Measurements from ENCODE around the gene GABARAP. TPM values are rescaled to one million over a fixed set of nuclear protein-coding genes. Genes with fewer than 3 reads are reported as not detected.

GABARAP gene
- total RNA-seq (2014; rRNA removed; shearing (Covaris generic)), result 108 and 113 TPM in 2 replicates

DNA sequence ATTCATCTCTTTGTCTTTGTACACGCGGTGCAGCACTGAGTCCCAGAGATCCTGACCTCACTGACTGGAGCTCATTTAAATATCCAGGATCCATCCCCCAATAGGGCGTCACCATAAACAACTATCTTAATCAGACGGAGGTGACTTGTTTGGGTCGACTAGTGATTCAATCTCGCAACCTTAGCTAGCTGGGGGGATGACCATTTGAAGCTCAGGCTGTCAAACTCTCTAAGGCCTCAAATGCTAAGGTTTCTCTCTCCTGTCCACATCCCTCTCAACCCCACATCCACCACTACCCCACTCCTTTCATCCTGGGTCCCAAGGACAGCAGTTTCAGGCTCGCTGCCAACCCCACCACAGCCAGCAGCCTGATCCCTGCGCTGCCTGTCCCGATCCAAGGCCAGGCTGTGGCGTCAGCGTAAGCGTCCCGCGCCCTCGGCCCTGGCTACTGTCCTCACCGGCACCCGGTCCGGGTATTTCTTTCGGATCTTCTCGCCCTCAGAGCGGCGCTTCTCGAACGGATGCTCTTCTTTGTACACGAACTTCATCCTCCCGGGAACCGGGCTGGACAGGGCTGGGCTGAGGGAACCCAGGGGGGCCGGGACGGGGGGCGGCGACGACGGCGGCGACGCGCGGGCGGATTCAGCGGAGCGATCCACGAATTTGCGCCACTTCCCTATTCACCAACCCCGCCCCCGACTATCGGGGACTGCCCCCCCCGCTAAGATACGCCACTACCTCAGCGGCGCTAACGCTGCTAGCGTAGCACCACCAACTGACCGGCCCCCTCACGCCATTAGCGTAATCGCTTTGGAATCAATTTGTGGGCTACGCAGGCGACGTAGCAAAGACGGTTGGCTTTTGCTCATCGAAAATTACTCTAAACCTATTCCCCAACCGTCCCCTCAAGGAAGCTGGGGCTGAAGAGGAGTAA lies at the start of gene GABARAP:
GABARAP (minus strand) TSS at position 667 of the 934 bp plus-strand sequence; CDS start at position 548, 119 bp downstream.
- DNase-seq (ENCODE audit: low read depth), result peak; percentile 92

- no peak for DNase-seq (ENCODE audit: low read depth)
Measured at GRCh38 chr17:7290685-7291084, 48.4 kb upstream of the GABARAP start.

GRCh38 chr17:7290166-7290565 lies 47.9 kb upstream of the GABARAP start:
- no peak for DNase-seq (ENCODE audit: low read depth)

DNA sequence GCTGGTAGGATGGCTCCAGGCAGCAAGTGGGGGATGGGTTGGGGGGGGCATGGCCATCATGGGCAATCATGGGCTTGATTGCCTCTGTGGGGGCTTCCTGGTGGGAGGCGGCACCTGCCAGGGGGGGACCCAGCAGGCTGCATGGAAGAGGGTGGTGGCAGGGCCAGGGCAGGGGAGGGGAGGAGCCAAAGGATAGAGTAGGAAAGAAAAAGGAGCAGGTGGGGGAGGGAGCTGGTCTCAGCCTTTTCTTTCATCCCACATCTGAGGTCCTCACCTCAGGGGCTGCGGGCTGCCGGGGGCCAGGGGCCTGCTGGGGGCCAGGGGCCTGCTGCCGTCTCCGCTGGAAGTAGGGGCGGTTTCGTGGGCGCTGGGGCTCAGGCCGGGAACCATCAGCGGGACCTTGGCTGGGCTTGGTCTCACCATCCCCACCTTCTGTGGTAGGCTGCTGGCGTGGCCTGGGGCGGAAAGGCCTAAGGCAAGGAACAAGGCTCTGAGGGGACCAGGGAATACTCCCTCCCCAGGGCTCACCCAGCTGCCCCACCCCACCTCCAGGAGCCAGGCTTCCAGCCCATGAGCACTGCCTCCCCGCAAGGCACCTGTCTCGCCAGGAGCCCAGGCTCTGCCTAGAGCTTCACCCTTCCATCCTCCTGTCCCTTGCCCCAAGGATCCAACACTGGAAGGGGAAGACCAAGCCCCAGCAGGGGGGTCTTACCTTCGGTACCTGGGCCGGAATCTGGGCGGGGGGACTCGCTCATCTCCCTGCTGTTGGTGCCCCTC lies 47.2 kb upstream of the GABARAP start:
- DNase-seq (ENCODE audit: low read depth), result no peak

DNA sequence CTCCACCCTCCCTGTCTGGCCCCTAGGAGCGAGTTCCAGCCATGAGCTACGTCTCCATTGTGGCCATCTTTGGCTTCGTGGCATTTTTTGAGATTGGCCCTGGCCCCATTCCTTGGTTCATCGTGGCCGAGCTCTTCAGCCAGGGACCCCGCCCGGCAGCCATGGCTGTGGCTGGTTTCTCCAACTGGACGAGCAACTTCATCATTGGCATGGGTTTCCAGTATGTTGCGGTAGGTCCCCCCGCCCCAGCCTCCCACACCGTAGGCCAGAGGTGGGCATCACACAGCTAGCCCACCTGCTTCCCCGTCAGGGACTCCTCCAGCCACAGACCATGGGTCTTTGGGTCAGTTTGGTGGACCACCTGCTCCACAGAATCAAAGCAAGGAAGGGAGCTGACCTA lies 43.4 kb upstream of the GABARAP start:
- no peak for DNase-seq (ENCODE audit: low read depth)

DNA sequence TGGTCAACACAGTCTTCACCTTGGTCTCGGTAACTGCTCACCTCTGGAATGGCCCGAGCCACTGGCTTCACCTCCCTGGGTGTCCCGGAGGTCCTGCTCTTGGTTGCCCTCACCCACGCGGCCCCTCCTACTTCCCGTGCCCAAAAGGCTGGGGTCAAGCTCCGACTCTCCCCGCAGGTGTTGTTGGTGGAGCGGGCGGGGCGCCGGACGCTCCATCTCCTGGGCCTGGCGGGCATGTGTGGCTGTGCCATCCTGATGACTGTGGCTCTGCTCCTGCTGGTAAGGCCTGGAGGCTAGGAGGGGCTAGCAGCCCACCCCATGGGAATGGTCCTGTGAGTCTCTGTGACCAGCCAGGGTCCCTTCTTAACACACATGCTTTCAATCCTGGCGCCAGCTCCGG lies 42.7 kb upstream of the GABARAP start:
- no peak for DNase-seq (ENCODE audit: low read depth)

DNA sequence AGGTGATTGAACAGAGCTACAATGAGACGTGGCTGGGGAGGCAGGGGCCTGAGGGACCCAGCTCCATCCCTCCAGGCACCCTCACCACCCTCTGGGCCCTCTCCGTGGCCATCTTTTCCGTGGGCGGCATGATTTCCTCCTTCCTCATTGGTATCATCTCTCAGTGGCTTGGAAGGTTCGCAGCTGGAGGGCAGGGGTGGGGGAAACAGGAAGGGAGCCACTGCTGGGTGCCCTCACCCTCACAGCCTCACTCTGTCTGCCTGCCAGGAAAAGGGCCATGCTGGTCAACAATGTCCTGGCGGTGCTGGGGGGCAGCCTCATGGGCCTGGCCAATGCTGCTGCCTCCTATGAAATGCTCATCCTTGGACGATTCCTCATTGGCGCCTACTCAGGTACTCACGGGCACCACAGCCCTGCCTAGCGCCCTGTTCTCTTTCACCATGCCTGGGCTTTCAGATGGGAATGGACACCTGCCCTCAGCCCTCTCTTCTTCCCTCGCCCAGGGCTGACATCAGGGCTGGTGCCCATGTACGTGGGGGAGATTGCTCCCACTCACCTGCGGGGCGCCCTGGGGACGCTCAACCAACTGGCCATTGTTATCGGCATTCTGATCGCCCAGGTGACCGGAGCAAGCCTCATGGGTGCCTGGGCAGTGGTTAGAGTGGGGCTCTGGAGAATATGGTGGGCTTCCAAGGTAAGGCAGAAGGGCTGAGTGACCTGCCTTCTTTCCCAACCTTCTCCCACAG lies 41.4 kb upstream of the GABARAP start:
- DNase-seq (ENCODE audit: low read depth), result no peak

DNA sequence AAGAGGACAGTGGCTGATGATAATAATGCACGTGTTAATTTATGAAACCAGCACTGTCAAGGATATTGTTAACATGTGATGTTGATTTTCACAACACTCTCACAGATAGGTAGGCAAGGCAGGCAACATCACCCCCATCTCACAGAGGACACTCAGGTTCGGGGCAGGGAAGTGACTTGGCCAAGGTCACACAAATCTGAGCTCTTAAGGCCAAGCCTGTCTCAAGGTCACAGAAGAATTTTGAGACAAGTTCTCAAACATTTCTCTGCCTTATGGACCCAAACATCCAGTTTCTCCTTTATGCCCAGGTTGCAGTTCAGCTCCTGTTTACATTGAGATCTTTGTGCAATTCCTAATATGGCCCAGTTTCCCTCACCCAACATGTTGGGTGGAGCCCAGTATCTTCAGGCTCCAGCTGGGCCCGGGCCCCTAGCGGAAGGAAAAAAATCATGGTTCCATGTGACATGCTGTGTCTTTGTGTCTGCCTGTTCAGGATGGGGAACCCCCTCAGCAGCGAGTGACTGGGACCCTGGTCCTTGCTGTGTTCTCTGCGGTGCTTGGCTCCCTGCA lies 40.6 kb upstream of the GABARAP start:
- DNase-seq (ENCODE audit: low read depth), result no peak

DNA sequence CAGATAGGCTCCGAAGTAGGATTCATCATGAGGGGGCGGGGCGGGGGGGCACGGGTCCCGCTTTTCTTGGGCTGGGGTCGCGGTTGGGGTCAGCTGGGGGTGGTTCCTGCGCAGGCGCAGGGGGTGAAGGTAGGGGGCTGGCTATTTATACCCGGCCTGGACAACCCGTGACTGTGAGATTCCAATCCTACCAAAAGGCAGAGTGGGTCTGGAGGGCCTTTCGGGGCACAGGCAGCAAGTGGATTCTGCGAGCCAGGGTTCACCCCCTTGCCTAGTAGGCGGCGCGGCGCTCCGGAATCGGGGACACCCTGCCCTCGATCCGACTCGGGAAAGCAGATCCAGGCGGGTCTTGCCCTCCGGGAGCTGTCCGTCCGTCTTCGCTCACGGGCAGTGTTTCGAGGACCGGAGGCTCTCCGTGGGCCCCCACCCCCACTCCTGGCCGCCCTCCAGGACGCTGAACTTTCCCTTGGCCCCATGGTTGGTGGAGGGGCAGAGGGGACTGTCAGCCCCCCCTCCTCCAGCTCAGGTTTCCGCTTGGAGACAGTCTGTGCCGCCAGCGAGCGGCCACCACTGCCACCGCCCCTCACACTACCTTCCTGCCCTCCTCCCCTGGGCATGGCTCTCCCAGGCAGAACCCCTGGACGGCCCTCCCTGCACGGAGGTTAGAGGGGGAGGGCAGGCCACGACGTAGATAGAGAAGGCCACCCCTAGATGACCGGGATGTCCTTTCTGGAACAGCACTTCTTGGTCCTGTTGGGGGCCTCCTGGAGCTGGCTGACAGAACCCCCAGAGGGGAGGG lies 39.9 kb upstream of the GABARAP start:
- no peak for DNase-seq (ENCODE audit: low read depth)

- peak; percentile 98 for DNase-seq (ENCODE audit: low read depth)
Measured at GRCh38 chr17:7281074-7281952, 39.1 kb upstream of the GABARAP start, which contains the start of gene SLC2A4. SLC2A4 (plus strand) TSS chr17:7281718; CDS start chr17:7281935, 217 bp downstream.

DNA sequence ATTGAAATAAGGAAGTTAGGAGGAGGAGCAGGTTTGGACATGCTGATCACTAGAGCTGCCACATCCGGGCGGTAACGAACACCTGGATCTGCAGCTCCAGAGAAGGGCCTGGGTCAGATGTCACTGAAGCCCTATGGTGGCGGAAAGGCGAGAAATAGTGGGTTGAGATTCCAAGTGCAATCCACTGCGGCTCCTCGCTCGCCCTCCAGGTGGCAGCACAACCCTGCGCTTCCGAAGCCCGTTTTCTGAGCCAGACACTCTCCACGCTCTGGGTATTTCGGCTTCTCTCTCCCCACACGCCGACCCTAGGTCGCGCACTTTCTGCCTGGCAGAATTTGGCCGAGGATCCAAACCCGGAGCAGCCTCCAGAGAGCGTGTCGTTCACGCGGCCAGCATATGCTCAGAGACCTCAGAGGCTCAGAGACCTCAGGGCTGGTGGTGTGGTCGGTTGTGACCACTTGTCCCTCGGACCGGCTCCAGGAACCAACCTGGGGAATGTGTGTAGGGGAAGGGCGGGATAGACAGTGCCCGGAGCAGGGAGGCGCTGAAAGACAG lies 38.3 kb upstream of the GABARAP start:
- DNase-seq (ENCODE audit: low read depth), result peak; percentile 89

GRCh38 chr17:7279448-7279847 lies 37.2 kb upstream of the GABARAP start:
- no peak for DNase-seq (ENCODE audit: low read depth)

- no peak for DNase-seq (ENCODE audit: low read depth)
Measured at GRCh38 chr17:7266784-7267183, 24.5 kb upstream of the GABARAP start.

GRCh38 chr17:7263801-7264078 lies 21.5 kb upstream of the GABARAP start:
- no peak for DNase-seq (ENCODE audit: low read depth)

- DNase-seq (ENCODE audit: low read depth), result peak; percentile 35
Measured at GRCh38 chr17:7262935-7263800, 20.9 kb upstream of the GABARAP start.

GRCh38 chr17:7262192-7262934 lies 20.1 kb upstream of the GABARAP start, which contains the start of gene CLDN7:
CLDN7 (minus strand) TSS chr17:7262478; CDS start chr17:7262043, 435 bp downstream.
- no peak for DNase-seq (ENCODE audit: low read depth)

DNA sequence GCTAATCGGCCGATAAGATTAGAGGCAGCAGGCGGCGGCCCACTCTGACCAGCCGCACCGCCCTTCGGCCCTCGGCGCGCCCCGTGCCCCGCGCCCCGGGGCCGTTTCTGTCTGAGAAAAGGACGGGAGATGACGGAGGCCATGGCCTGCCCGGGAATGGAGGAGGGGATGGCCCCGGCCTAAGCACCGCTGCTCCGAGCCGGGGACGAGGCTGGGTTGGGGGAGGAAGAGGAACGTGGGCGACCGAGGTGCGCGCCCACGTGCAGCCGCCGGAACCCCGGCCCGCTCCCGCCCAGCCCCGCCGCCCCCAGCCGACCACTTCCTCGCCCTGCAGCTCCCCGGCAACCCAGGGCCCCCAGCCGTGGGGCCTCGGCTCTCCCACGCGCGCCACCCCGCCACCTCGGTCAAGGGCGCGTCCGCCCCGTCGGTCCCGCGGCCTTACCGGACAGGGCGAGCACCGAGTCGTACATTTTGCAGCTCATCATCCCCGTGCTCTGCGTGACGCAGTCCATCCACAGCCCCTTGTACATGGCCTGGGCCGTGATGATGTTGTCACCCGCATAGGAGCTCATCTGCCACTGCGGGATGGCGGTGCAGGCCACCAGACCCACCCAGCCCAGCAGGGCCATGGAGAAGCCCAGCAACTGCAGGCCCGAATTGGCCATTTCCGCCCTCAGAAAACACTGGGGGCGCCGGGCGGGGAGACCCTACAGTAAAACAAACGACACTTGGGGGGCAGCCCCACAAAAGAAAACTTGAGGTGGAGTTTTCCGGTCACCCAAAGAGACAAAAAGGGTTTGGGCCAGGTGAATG lies 19.3 kb upstream of the GABARAP start:
- DNase-seq (ENCODE audit: low read depth), result no peak
